Common myeloid progenitor, CD34-positive (primary cell): Measurements from ENCODE around the gene CPSF3.
A peak's percentile ranks its signal among the peaks of the same experiment; 100 is the strongest.

ENCODE experiments used
- CTCF ChIA-PET: fragments of 350-600 bp; sonication (Branson Sonifier 250); formaldehyde crosslinking; loops from one replicate; lab custom pipeline; 2021; ENCODE audit warnings: antibody characterized with exemption; lab: Charles Lee
- POLR2A ChIA-PET: fragments of 350-600 bp; sonication (Branson Sonifier 250); formaldehyde crosslinking; loops from one replicate; lab custom pipeline; 2021; ENCODE audit warnings: antibody characterized with exemption; lab: Charles Lee
- DNase-seq, 3 donors: peaks; one replicate each; pipeline versions ENCODE4 v3.0.0 to v3.0.0-alpha.2; 2013
- H3K27ac ChIP-seq, 2 experiments: 1 replicate in 1 of 2; 2 replicates in 1 of 2; pipeline ENCODE4 v1.7.0; 2013; ENCODE audit warnings: inconsistent platforms in 2 of 2, low read length in 2 of 2, mild to moderate bottlenecking in 2 of 2, low read depth in 1 of 2, moderate library complexity in 1 of 2; ENCODE audit not compliant: severe bottlenecking in 2 of 2, insufficient read depth in 1 of 2, poor library complexity in 1 of 2
- H3K27me3 ChIP-seq, 5 experiments: replicated peaks in 2 of 5; 1 replicate in 3 of 5; 2 replicates in 2 of 5; pipeline versions ENCODE4 v1.6.1 to v1.7.0; 2013; ENCODE audit warnings: low read length in 4 of 5, mild to moderate bottlenecking in 2 of 5, moderate library complexity in 2 of 5, inconsistent platforms in 1 of 5; ENCODE audit not compliant: insufficient read depth in 5 of 5, control insufficient read depth in 4 of 5
- H3K36me3 ChIP-seq, 4 experiments: 1 replicate in 2 of 4; 2 replicates in 2 of 4; pipeline versions ENCODE4 v1.6.1 to v1.7.0; 2013; ENCODE audit warnings: low read length in 3 of 4, control low read depth in 1 of 4, mild to moderate bottlenecking in 1 of 4; ENCODE audit not compliant: control insufficient read depth in 4 of 4, insufficient read depth in 4 of 4
- H3K4me1 ChIP-seq, 4 experiments: 1 replicate in 3 of 4; 2 replicates in 1 of 4; pipeline versions ENCODE4 v1.6.1 to v1.7.1; 2013; ENCODE audit warnings: low read length in 3 of 4, mild to moderate bottlenecking in 3 of 4, control low read depth in 1 of 4, inconsistent platforms in 1 of 4, moderate library complexity in 1 of 4; ENCODE audit not compliant: control insufficient read depth in 4 of 4, insufficient read depth in 4 of 4; ENCODE audit errors: control extremely low read depth in 1 of 4
- H3K4me3 ChIP-seq, 7 experiments: 1 replicate in 4 of 7; 2 replicates in 3 of 7; pipeline versions ENCODE4 v1.5.1 to v1.7.0; 2013; ENCODE audit warnings: mild to moderate bottlenecking in 7 of 7, low read length in 6 of 7, moderate library complexity in 6 of 7, inconsistent platforms in 2 of 7, low read depth in 2 of 7, control low read depth in 1 of 7; ENCODE audit not compliant: insufficient read depth in 4 of 7, control insufficient read depth in 1 of 7; ENCODE audit errors: extremely low read depth in 1 of 7
- H3K9me3 ChIP-seq, 5 experiments: 1 replicate in 4 of 5; 2 replicates in 1 of 5; pipeline versions ENCODE4 v1.6.1 to v1.7.1; 2013; ENCODE audit warnings: low read length in 4 of 5, mild to moderate bottlenecking in 2 of 5, inconsistent platforms in 1 of 5, low read depth in 1 of 5, moderate library complexity in 1 of 5; ENCODE audit not compliant: control insufficient read depth in 4 of 5, insufficient read depth in 2 of 5; ENCODE audit errors: control extremely low read depth in 1 of 5
- WGBS: methylation state at CpG from one replicate; pipeline ENCODE4 v1.1.5; 2013; ENCODE audit not compliant: insufficient coverage; 5-methylcytosine and 5-hydroxymethylcytosine counted together

Gene CPSF3

GRCh38 chr2:9461079-9461478, 37.6 kb downstream of the CPSF3 start:
- Histone ChIP-seq H3K9me3 (no peaks in the 10 kb centered on the region), H3K4me1 (no peaks in the 10 kb centered on the region), H3K27ac (no peak overlapping the region), H3K4me3 (no peak overlapping the region), H3K27me3 (no peaks in the 10 kb centered on the region), H3K36me3 (peaks cover 9 to 47% (median 28%) of the 10 kb centered on the region in 4 experiments)
- ChIA-PET POLR2A (no interaction called here), CTCF (no interaction called here)
- no peak for DNase-seq
- WGBS: 100% methylated on average over 2 of the region's 3 CpGs

GRCh38 chr2:9462313-9462712, 38.9 kb downstream of the CPSF3 start:
- POLR2A ChIA-PET: no interaction called here
- H3K27ac ChIP-seq: no peak overlapping the region
- H3K27me3 ChIP-seq: no peaks in the 10 kb centered on the region
- no peaks in the 10 kb centered on the region for H3K4me1 ChIP-seq
- H3K9me3 ChIP-seq: no peaks in the 10 kb centered on the region
- CTCF ChIA-PET: no interaction called here
- H3K36me3 ChIP-seq: peaks cover 4 to 41% (median 26%) of the 10 kb centered on the region in 4 experiments
- no peak for DNase-seq
- WGBS: 94% methylated on average over 3 of the region's 5 CpGs
- no peak overlapping the region for H3K4me3 ChIP-seq

DNA sequence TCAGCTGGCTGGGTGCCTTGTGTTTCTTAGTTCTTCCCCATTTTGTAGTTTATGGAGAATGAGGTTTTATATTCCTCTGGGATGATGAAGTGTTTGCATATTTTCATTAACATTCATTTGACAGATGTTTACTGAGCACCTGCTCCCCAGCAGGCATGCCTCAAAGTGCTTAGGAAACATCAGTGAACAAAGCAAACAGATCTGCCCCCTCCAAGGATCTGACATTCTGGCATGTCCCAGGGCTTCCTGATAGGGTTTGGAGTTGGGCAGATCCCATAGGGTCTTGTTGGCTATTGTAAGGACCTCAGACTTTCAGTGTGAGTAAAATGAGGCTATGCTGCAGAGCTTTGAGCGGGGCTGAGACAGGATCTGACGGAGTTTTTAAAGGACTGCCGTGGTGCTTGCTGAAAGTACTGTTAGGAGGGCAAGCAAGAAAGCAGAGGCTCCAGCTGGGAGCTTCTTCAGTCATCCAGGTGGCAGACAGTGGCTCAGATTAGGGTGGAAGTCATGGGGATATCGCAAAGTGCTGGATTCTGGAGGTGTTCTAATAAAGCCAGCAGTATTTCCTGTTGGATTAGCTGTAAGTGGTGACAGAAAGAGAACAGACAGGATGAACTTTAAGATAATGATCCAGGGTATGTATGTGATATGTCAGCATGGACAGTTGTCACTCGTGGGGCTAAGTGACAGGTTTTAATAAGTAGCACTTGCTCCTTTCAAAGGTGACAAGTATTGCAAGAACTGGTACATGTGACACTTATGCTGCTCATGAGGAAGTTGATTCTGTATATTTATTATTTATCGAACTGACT, 39.6 kb downstream of the CPSF3 start:
- POLR2A ChIA-PET: interaction anchor here (0.7 kb wide), 1 partner anchor 12 kb away, joined by 3 read pairs; the partner anchor contains the start of gene IAH1
- CTCF ChIA-PET: interaction anchor here (1.2 kb wide), 1 partner anchor 9 kb away, joined by 3 read pairs; no protein-coding TSS in a partner anchor

DNA sequence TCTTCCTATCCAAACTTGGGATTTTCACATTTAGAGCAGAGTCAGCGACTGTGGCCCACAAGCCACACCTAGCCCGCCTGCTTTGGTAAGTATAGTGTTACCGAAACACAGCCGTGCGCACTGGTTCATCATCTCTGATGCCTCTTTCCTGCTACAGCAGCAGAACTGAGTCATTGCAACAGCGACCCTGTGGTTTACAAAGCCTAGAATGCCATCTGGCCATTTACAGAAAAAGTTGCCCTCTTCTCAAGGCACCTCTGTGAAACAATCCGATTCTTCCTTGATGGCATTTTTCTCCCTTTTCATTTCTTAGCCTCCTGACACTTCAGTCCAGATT, 40.2 kb downstream of the CPSF3 start:
- Histone ChIP-seq H3K36me3 (peaks cover 4 to 39% (median 26%) of the 10 kb centered on the region in 4 experiments), H3K27me3 (no peaks in the 10 kb centered on the region), H3K9me3 (no peaks in the 10 kb centered on the region), H3K4me1 (no peaks in the 10 kb centered on the region), H3K27ac (peak overlapping the region in 1 of 2 experiments; percentile 5), H3K4me3 (no peak overlapping the region)
- 87% methylated on average over 6 of the region's 7 CpGs for WGBS
- ChIA-PET CTCF (interaction anchor here (1.2 kb wide), 1 partner anchor 9 kb away, joined by 3 read pairs; no protein-coding TSS in a partner anchor), POLR2A (no interaction called here)
- peak in 2 of 3 donors; percentile 68 to 73 for DNase-seq

More for the DNA sequence above, 39.6 kb downstream of the CPSF3 start:
- WGBS: 97% methylated on average over 5 of the region's 6 CpGs
- no peak overlapping the region for H3K4me3 ChIP-seq
- DNase-seq: no peak
- H3K27me3 ChIP-seq: no peaks in the 10 kb centered on the region
- H3K36me3 ChIP-seq: peaks cover 4 to 40% (median 26%) of the 10 kb centered on the region in 4 experiments
- no peaks in the 10 kb centered on the region for H3K4me1 ChIP-seq
- no peaks in the 10 kb centered on the region for H3K9me3 ChIP-seq
- no peak overlapping the region for H3K27ac ChIP-seq

GRCh38 chr2:9465170-9465569, 41.7 kb downstream of the CPSF3 start:
- Histone ChIP-seq H3K4me1 (no peaks in the 10 kb centered on the region), H3K4me3 (no peak overlapping the region), H3K27ac (no peak overlapping the region), H3K36me3 (peaks cover 4 to 47% (median 28%) of the 10 kb centered on the region in 4 experiments), H3K27me3 (no peaks in the 10 kb centered on the region), H3K9me3 (no peaks in the 10 kb centered on the region)
- whole genome bisulfite sequencing: 100% methylated on average over 2 of the region's 7 CpGs
- DNase-seq: no peak
- ChIA-PET POLR2A (interaction anchor here (0.5 kb wide), 1 partner anchor 12 kb away, joined by 3 read pairs; no protein-coding TSS in a partner anchor), CTCF (interaction anchor here (0.6 kb wide), 1 partner anchor 78 kb away, joined by 3 read pairs; no protein-coding TSS in a partner anchor)

- no peaks in the 10 kb centered on the region for H3K9me3 ChIP-seq
These were observed 42.8 kb downstream of the CPSF3 start for GRCh38 chr2:9466147-9466683.

DNA sequence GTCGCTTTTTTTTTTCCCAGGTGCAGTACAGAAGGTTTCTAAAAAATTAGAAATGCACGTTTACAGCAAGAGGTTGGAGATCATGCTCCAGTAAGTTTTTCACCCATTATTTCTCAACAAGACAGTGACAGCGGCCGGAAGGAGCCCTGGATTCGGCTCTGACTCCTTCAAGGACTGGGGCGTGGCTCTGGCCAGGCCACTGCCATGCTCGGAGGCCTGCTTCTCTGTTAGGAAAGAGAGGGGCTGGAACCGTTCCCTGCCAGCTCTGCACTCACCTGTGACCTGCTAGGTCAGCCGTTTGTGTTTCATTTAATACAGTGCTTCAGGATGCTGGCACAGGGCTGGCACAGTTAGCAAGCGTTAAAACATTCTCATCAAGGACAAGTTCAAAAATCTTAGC, 44.2 kb downstream of the CPSF3 start:
- CTCF ChIA-PET: no interaction called here
- Histone ChIP-seq H3K4me3 (no peak overlapping the region), H3K4me1 (no peaks in the 10 kb centered on the region), H3K36me3 (peaks cover 3 to 50% (median 28%) of the 10 kb centered on the region in 4 experiments), H3K27me3 (no peaks in the 10 kb centered on the region), H3K9me3 (no peaks in the 10 kb centered on the region), H3K27ac (no peak overlapping the region)
- 99% methylated on average over 7 of the region's 10 CpGs for WGBS
- POLR2A ChIA-PET: no interaction called here
- no peak for DNase-seq

More at GRCh38 chr2:9466147-9466683, 42.8 kb downstream of the CPSF3 start:
- Histone ChIP-seq H3K27me3 (no peaks in the 10 kb centered on the region), H3K4me3 (no peak overlapping the region), H3K27ac (no peak overlapping the region), H3K4me1 (no peaks in the 10 kb centered on the region), H3K36me3 (peaks cover 5 to 45% (median 27%) of the 10 kb centered on the region in 4 experiments)
- peak in 2 of 3 donors; percentile 5 to 14 for DNase-seq
- 98% methylated on average over 44 of the region's 46 CpGs for WGBS
- ChIA-PET CTCF (no interaction called here), POLR2A (no interaction called here)
